NCI-H1048 (cell line): ENCODE results near the gene ECHDC1.
A peak's percentile ranks its signal among the peaks of the same experiment; 100 is the strongest.
"Not testable (repeated sequence)": the region's sequence is repeated elsewhere in the genome, so short reads cannot be mapped to it uniquely, and the experiment has no call there.

ENCODE experiments used
- DNase-seq: peaks from one replicate; lab custom pipeline; 2025; lab: John Stamatoyannopoulos, UW

ECHDC1 gene

DNA sequence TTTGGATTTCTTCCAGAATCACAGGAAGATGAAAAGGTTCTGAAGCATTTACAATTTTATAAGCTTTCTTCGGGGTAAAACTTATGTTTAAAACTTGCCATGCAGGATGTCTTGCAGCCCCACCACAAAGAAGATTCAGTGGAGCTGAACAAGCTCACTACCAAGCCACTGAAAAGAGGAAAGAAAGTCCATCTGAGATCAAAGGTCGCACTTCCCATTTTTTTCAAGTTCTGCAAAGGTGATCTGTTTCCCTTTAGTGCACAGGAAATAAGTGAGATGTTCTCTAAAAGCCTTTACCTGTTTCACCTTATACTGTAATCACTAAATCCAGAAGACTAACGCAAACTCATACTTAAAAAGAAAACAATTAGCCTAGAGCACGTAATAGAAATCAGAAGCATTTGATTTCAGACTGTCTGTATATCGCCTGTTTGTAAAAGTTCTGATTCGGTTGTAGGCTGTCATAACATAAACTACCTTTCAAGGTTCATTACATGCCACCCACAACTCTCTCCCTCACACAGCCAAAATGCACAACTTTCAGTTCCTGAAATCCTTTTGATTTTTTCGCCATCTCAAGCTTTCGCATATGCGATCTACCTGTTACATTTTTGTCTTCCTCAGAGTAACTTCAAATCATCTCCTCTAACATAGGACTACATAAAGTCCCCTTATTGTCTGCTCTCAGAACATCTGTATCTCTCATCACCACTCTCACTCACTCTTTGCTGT, 1.8 kb downstream of the ECHDC1 start:
- no peak for DNase-seq

- DNase-seq = no peak
Observed at GRCh38 chr6:127340171-127340570, 3.2 kb downstream of the ECHDC1 start.

GRCh38 chr6:127338936-127339335, 4.5 kb downstream of the ECHDC1 start:
- no peak for DNase-seq

DNA sequence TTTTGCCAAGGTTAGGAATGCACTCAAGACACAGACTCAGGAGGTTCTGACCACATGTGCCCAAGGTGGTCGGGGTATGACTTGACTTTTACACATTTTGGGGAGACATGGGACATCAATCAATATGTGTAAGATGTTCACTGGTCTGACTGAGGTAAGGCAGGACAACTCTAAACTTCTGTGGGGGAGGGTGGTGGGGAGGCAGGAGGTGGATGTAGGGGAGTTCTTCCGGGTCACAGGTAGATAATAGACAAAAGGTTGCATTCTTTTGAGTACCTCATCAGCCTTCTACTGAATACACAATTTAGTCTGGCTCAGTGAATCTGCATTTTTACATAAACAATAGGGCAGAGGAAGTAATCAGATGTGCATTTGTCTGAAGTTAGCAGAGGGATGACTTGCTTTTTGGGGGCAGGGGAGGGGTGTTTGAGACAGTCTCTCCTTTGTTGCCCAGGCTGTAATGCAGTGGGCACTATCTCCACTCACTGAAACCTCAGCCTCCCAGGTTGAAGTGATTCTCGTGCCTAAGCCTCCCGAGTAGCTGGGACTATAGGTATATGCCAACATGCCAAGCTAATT, 10.9 kb downstream of the ECHDC1 start:
- no peak for DNase-seq

- not testable (repeated sequence) for DNase-seq
Observed at GRCh38 chr6:127331256-127331655, 12.2 kb downstream of the ECHDC1 start.

GRCh38 chr6:127328043-127328609, 15.3 kb downstream of the ECHDC1 start:
- DNase-seq = no peak

- DNase-seq = no peak
Observed at GRCh38 chr6:127319686-127320085, 23.7 kb downstream of the ECHDC1 start.

DNA sequence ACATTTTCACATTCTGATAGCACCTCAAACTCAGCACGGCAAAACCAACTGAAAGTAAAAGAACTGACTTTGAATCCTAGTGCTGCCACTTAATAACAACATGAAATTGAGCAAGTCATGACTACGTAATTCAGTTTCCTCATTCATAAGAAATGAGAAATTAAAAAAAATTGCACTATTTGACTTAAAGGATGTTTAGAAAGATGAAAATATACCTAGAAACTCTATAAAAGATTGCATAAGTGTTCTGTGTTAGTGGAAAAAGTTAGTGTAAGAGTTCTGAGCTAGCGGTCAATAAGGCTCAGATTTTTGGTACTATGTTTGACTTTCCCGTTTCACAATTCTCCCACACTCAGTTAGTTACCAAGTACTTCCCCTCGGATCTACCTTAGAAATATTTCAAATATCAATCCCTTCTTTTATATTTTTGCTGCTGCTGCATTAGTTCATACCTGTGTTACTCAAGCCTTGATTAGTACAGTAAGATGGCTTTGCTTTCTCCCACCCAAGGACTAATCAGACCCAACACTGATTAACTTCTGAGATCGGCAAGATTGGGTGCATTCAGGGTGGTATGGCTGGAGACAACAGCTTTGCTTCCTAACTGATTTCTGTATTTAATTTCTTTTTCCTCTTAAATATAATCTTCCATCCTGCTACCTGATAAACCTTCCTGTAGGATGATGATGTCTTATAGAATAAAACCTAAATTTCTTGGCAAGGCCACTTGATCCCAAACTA, 25.9 kb downstream of the ECHDC1 start:
- DNase-seq = no peak

- no peak for DNase-seq
Observed at GRCh38 chr6:127305741-127306140, 37.7 kb downstream of the ECHDC1 start.

DNA sequence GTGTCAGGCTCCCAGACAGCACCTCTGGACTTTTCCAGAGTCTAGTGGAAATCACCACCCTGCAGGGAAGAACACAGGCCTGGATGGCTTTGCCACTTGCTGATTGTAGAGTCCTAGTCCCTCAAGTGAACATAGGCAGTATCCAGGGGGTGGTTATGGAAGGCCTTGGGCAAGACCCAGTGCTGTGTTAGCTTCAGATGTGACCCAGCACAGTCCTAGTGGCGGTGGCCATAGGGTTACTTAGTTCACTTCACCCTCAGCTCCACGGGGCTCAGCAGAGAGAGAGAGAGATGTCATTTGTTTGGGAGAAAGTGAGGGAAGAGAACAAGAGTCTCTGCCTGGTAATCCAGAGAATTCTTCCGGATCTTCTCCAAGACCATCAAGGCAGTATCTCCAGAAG, 39.5 kb downstream of the ECHDC1 start:
- no peak for DNase-seq

- peak; percentile 3 for DNase-seq
Observed at GRCh38 chr6:127302728-127303660, 40.4 kb downstream of the ECHDC1 start.

DNA sequence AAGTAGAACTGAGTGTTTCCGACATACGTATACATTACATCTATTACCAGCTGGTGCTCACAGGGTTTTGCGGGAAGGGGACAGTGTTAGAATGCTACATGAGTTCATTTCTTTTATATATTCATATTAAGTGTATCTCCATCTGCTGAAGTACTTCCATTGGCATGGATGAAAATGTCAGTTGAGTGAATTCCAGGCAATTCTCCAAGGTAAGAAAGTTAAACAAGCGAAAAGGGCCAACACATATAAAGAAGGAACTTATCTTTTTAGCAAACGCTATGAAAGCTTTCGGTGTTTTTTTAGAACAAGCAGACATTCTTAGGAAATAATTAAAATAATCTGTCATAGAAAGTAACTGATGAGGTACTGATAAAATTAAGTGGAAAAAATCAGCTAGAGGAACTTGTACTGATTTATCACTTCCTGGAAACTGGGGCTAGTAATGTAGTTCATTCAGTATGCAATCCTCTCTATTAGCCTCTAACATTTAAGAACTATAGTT, 42.2 kb downstream of the ECHDC1 start:
- no peak for DNase-seq

GRCh38 chr6:127300411-127300810, 43.0 kb downstream of the ECHDC1 start:
- DNase-seq = no peak

- DNase-seq = no peak
Observed at GRCh38 chr6:127299522-127300240, 43.7 kb downstream of the ECHDC1 start.

DNA sequence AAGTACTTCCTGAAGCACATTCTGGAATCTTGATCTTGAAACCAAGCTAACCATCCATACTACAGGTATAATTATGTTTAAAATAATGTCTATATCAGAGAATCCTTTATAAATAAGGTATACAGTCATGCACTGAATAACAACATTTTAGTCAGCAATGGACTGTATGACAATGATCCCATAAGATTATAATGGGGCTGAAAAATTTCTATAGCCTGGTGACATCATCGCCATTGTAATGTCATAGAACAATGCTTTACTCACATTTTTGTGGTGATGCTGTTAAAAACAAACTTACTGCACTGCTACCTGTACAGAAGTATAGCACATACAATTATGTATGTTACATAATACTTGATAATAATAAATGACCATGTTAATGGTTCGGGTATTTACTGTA, 44.9 kb downstream of the ECHDC1 start:
- no peak for DNase-seq

GRCh38 chr6:127297502-127298070, 45.8 kb downstream of the ECHDC1 start:
- DNase-seq = no peak

GRCh38 chr6:127291495-127291894, 51.9 kb downstream of the ECHDC1 start:
- DNase-seq = no peak

- no peak for DNase-seq
Observed at GRCh38 chr6:127290391-127291265, 52.8 kb downstream of the ECHDC1 start.

DNA sequence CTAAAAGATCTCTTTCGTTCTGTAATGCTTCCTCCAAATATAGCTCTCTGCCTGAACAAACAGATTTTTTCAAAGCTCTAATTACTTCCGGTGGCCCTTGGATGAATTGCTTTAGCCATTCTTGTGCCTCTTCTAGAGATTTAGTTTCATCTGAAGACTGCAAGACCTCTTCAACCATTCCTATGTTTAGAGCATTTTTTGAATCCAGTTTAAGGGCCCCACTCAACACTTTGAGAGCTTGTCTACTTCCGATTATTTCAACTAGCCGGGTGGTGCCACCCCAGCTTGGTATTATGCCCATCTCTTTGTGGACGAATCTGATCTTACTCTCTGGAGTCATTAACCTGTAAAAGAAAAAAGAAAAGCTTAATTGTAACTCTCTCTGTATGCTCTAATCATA, 53.5 kb downstream of the ECHDC1 start:
- DNase-seq = no peak

GRCh38 chr6:127288705-127289104, 54.7 kb downstream of the ECHDC1 start:
- no peak for DNase-seq
